HG03135 (cell line): ENCODE measurements around the gene PLK2.

ENCODE experiments used
- ATAC-seq: cut with Tn5 transposase; IDR thresholded peaks from one replicate; pipeline ENCODE4 v1.9.1; 2021; ENCODE audit warnings: mild to moderate bottlenecking, moderate library complexity; ENCODE audit not compliant: unreplicated experiment

The PLK2 gene

DNA sequence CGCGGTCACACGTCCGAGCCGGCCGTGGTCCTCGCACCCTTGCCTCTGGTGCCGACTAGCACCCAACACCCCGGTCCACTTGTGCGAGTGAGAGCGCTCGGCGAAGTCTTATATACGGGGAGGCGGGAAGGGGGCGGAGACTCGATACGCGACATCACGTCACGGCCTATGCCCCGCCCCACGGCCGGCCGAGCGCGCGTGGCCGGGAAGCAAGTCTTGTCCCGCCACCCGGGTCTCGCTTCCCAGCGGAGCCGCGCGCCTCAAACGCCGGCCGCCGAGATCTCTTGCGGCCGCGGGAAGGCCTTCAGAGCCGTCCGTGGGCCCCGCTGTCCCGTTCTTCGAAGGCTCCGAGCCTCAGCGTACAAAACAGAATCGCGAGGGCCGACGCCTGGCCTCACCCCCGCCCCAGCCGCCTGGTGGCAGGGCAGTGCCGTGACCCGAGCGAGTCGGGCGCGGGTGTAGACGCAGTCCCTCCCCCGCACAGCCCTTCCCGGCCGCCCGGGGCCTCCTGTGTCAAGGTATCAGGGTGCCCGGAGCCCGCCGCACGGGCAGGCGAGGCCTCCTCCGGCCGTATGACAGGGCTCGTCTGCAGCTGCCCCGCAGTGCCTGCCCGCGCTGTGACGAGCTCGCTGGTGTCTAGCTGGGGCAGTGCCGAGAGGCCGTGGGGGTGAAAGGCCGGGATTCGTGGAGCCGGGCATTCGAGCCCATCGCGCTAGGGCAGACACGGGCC, at the start of gene PLK2:
Gene PLK2, minus strand, starts transcription at position 85 of the 730 bp plus-strand sequence. CDS start 127 bp downstream, outside the sequence.
- peak; percentile 80 for ATAC-seq

DNA sequence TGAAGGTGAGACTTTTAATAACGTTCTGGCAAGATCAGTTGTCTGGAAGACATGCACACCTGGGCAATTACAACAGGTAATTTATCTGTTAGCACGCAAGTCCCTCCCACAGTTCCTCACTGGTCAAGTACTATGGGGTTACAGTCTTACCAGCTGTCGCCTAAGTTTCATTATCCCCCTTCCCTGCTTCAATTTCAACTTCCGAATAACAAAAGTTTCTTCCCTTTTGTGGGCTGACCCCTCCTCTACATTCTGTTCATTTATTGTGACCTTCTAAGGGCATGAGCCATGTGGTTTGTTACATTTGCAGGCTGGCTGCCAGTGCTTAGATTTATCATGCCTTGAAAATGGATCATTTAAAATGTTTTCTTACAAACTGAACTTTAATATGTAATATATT, 47.8 kb upstream of the PLK2 start:
- no peak for ATAC-seq

DNA sequence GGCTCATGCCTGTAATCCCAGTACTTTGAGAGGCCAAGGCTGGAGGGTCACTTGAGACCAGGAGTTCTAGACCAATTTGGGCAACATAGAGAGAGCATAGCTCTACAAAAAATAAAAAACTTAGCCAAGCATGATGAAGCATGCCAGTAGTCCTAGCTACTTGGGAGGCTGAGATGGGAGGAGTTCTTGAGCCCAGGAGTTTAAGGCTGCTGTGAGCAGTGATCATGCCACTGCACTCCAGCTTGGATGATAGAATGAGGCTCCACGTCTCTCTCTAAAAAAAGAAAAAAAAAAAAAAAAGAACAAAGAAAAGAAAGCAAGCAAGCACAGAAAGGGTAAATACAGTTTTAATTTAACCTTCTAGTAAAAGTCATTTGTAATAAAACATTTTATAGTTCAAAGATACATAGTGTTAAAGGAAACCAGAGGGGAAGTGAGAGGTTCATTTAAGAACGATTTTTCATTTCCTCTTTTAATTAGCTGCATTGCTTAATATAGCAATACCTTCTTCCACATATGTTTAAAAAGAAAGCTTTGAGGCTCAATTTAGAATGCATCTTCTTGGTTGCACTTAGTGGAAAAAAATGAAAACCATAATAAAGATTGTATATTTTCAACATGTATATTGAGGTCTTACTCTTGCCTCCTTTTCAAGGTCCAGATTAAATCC, 46.2 kb upstream of the PLK2 start:
- ATAC-seq = no peak

DNA sequence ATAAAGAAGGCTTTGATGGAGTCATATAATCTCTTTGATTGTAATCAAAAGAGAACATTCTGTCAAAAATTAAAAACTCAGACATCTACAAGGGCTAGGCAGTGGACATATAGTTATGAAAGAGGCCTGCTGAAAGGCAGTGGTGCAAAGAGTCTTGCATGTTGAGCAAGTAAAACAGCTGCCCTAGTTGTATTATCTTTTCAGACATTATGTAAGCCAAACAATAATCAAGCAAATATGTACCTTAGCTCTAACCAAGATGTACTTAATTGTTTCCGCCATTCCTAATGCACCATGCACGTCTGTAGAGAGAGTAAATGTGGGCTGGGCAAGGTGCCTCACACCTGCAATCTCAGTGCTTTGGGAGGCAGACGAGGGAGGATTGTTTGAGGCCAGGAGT, 45.6 kb upstream of the PLK2 start:
- no peak for ATAC-seq

DNA sequence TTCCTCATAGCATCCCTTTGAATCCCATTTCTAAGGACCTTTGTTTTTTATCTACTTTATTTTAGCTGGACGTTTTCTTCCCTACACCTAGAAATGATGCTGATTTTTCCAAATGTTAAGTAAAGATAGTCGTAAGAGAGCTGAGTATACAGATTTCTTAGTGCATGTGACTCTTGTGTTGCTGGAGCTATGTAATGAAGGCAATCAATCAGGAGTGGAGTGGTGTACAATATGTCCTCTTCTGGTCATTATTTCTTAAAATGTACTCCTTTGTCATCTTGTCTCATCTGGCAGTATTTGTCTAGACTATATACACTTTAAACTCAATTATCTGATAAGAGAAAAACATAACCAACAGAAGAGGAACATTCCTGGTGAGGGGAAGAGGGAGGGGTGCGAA, 44.9 kb upstream of the PLK2 start:
- no peak for ATAC-seq

DNA sequence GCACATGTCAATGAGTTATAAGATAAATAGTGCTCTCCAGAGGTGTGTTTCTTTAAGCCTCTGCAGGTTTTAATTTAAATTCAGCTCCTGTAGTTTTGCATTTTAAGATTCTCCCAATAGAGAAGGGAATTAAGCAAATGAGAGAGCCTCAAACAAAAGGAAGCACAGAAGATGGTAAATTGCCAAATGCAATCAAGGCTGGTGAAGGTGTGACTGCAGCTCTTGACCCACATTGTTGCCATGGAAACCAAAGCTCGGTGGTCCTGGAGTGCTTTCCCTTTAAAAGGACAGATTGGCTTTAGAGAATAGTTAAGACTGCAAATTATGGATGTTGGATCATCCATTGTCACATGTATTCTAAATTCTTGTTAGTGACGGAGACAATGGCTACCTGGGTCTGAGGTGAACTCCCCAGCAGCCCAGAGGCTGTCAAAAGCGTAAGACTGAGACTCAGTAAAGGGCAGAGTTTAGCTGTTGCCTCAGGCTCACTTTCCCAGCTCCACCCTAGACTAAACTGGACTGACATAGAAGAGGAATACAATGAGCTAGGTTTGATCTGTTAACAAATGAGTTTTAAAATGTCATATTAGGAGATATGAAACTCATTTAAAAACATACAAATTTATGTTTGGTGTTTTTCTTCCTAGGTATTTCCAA, 43.6 kb upstream of the PLK2 start:
- no peak for ATAC-seq

DNA sequence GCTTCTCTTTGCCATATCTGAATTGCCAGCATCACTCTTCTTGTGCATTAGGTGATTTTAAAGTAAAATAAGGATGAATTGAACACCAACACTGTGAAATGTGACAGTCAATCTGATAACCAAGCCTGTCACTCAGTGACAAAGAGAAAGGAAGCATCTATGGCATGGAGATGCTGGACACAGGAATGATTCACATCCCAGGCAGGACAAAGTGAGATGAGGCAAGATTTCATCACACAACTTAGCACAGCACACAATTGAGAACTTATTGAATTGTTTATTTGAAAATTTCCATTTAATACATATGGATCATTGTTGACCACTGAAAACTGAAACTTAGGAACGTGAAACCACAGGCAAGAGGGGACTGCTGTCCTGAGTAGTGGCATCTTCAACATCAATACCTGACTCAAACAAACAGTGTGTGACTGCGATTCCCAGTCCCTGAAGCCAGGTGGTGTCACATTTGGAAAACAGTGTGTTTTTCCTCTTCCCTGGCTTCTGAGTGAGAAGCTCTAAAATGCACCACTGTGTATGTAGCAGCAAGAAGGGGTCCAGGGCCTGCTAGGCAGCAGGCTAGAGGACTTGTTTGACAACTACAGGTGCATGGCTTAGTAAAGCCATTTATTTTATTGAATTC, 42.0 kb upstream of the PLK2 start:
- ATAC-seq = no peak

DNA sequence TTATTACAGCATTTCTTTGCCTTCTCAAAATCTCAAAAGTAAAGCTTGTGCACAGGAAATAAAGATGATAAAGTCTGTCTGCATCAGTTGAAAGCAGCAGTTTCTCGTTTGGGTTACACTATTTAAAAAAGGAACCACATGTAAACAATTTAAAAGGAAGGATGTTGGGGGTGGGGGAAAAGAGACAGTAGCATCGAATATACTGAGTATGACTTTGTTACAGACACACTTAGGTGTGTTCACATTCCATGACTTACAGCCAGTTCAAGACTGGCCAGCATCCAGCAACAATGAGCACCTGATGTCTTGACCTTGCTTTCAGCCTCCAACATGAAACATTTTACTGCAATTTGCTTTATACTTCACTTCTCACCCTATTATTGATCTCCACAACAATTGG, 40.1 kb upstream of the PLK2 start:
- no peak for ATAC-seq

DNA sequence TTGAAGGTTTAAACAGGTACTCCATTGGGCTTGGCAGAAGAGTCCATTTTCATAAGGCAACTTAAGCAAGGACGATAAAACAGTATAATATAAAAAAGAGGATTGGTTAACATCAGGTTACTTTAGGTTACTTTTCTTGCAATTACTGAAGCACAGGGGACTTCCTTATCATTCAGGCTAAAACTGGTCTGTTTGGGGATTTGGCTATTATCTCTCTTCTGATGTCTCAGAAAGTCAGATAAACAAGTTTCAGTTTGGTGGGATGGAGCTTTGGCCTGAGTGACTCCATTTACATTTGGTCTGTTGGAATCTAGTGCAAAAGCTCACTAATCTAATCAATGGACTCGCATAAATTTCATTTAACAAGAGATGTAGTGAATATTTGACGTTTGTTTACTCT, 39.3 kb upstream of the PLK2 start:
- no peak for ATAC-seq

DNA sequence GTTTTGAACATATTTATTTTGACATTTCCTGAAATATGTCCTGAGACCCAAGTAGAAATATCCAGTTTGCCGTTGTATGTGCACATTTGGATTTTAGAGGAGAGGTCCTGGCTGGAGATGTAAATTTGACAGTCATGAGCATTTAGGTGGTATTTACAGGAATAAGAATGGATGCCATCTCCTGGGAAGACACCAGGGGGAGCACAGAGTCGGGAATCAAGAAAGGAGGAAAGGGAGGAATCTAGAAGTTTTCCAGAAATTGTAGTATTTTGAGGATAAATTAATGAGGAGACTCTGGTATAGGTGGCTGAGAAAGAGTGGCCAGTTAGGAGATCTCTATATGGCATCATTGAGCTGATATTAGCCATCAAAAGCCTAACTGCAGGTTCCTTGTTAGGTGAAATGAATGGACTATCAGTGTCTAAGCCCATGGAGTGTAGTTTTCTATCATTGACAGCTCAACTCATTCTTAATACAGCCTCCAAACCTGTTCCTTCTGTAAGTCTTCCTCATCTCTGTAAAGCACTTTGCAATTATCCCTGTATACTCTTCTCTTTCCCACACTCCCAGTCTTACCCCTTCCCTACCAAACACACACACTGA, 38.6 kb upstream of the PLK2 start:
- ATAC-seq = no peak

DNA sequence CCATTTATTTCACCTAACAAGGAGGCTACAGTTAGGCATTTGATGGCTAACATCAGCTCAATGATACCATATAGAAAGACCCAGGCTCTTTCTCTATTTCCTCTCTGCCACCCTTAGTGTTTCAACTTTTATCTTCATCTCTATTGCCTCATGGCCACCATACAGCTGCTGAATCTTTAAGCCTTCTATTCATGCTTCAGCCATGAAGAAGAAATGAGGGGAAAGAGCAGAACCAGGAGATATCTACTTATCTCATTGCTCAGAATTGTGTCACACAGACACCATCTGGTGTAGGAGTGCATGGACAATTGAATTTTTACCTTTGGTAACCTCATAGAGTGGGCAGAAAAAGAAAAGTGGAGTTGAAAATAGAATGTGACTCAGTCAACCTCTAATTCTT, 38.0 kb upstream of the PLK2 start:
- ATAC-seq = no peak

DNA sequence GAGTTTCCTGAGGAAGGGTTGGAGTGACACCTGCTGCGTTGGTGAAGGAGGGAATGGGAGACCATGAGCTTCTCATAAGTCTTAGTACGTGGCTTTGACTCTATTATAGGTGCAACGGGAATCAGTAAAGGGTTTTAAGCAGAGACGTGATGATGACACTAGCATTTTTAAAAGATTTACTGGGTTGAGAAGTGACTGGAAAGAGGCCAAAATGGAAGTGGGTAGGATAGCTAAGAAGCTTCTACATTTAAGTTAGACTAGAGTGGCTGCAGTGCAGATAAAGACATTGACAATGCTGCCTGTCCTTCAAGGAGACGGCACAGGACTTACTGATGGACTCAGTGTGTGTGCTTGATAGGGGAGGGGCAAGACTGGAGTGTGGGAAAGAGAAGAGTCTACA, 37.5 kb upstream of the PLK2 start:
- ATAC-seq = no peak

DNA sequence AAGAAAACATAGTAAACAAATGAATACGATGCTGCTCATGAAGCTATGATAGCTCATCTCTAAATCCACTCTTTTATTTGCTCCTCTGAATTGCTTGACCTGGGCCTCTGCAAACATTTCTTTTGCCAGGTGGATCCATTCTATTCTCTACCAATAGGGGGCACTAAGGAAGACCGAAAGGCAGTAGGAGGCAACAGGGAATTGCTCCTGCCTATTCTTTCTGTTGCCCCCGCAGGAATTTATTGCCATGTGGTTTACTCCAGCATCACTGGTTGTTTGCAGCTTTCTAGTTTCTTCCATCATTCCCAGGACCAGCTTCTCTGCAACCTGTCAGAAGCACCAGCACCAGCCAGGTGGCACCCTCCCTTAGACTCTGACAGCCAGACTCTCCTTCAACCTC, 36.6 kb upstream of the PLK2 start:
- ATAC-seq = no peak

DNA sequence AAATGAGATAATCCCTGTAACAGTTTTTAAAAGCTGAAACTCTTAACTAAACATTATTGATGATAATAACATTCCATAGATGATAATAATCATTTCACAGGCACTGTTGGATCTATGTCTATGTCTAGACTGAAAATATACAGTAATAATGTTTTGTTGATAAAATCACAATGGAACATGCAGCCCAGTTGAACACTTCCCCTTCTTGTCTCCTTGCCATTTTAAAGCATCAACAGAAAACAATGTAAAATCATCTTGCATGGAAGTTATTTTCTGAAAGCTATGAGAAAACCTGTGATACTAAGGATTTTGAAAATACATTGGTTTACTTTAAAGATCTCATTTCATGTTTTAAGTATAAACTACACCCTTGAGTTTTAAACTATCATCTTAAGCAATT, 33.3 kb upstream of the PLK2 start:
- no peak for ATAC-seq

DNA sequence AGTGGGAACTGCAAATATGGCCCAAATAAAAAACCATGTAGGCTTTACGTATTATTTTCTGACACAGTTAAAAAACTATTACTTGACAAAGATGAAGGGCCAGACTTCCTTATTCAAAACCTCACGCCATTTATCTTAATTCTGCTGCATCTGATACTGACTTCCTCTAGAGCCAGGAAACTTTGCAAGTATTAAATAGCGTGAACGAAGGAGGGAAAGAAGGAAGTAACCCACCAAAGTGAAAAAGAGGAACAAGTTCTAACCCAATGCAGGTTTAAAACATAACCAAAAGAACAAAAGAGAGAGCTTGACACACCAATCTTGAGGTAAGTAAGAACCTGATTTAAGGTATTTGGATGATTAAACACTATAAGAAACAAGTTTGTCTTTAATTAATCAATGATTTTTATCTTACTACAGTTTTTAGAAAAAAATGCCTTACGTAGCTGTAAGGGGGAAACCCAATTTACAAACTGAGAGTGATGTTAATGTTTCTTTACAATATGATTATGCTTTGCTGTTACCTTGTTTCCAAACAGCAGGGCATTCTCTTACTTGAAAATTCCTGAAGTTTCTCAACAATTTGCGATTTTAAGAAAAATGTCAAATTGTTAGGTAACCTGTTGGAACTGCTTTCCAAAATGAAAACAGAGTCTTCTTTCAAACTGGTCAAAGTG, 31.5 kb upstream of the PLK2 start, which contains the start of gene GAPT:
Gene GAPT, plus strand, starts transcription at position 220 of the 677 bp plus-strand sequence. CDS start 3,102 bp downstream, outside the sequence.
- ATAC-seq = peak; percentile 76

DNA sequence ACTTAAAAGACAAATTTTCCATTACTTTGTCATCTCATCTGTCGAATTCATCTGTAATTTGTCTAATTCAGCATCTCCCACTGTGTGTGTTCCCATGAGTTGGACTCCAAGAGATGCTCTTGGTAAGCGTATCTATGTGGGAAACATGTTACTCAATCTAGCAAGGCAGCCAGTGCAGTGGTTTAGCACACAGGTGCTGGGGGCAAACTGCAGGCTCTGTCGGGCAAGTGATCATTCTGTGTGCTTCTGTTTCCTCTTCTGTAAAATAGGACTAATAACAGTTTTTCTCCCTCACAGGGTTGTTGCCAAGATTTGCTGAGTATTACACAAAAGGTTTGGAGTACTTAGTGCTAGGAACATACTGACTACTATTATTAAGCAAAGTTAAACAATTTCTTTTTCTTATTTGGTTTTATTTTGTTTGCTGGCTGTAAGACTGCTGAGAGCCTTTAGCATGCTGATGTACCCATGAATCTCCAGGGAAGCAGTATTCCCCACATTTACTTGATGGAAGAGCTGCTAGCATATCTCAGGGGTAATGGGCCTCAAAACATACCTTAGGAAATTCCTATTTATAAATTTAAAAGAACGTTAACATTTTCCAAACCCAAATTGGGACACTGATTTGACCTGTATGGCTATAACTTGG, 30.6 kb upstream of the PLK2 start:
- peak; percentile 56 for ATAC-seq

DNA sequence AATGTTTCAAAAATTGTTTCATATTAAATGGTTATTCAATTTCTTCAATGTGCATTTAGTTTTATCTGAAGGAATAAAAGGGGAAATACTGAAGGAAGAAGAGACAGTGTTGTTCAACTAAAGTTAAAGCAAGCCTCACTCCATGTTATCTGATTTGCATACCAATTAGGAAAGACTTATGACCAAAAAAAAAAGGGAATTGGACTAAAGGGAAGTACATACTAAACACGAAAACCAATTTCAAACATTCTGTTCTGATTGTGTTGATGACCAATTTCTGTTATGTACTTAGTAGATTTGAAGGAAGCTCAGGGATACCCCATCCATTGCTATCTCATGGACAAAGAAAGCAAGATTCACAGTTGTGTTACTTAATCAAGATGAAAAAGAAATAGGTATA, 26.4 kb upstream of the PLK2 start:
- no peak for ATAC-seq

DNA sequence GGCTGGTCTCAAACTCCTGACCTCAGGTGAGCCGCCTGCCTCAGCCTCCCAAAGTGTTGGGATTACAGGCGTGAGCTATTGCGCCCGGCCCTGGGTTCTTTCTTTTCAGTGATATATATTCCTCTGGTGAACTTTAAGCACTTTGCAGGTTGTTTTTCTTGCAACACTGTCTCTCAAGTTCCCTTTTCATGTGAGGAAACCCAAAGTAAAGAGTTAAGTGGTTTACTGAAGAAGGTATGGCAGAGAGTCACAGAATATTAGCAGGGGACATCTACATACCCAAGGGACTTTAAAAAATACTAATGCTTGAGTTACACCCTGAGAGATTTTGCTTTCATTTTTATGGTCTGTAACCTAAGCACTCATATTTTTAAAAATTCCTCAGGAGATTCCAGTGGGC, 24.6 kb upstream of the PLK2 start:
- ATAC-seq = no peak

DNA sequence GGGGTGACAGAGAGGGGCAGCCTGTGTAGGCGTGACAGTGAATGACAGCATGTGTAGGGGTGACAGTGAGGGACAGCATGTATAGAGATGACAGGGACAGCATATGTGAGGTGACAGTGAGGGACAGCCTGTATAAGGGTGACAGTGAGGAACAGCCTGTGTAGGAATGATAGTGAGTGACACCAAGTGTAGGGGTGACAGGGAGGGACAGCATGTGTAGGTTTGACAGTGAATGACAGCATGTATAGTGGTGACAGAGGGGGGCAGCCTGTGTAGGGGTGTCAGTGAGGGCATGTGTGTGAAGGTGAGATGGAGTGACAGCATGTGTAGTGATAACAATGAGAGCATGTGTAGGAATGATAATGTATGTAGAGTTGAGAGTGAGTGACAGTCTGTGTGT, 22.6 kb upstream of the PLK2 start:
- ATAC-seq = no peak

DNA sequence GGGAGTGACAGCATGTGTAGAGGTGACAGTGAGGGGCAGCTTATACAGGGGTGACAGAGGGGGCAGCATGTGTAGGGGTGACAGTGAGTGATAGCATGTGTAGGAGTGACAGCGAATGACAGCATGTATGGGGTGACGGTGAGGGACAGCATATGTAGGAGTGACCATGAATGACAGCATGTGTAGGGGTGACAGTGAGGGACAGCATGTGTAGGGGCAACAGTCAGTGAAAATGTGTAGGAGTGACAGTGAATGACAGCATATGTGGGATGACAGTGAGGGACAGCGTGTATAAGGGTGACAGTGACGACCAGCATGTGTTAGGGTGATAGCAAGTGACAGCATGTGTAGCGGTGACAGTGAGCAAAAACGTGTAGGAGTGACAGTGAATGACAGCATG, 21.9 kb upstream of the PLK2 start:
- ATAC-seq = no peak
